ENCODE data around the gene EPB41L2. TPM values are rescaled to one million over a fixed set of nuclear protein-coding genes. Genes with fewer than 3 reads are reported as not detected.

Gene EPB41L2
- total and polyA plus RNA-seq, 2 experiments from 2014 or later = 76.2 to 91.7 TPM

GRCh38 chr6:130903602-130904001 is 159.4 kb downstream of the EPB41L2 start:
- no peaks in the 10 kb centered on the region for H3K36me3 Mint-ChIP-seq (ENCODE audit: low read depth)
- Histone ChIP-seq H2AFZ (no peak overlapping the region), H3K27ac (ENCODE audit: low read depth) (no peak overlapping the region), H3F3A (replicated peaks; ENCODE audit: low read depth) (no peaks in the 10 kb centered on the region), H4K20me1 (replicated peaks; ENCODE audit: insufficient read depth) (no peaks in the 10 kb centered on the region), H3K4me3 (no peak overlapping the region), H3K79me2 (replicated peaks; ENCODE audit: insufficient read depth) (no peaks in the 10 kb centered on the region), H3K9me2 (ENCODE audit: insufficient read depth) (no peaks in the 10 kb centered on the region), H3K4me1 (ENCODE audit: insufficient read depth) (peaks cover 14% of the 10 kb centered on the region), H3K4me2 (no peak overlapping the region), H3K36me3 (ENCODE audit: insufficient read depth) (no peaks in the 10 kb centered on the region), H3K27me3 (ENCODE audit: insufficient read depth) (no peaks in the 10 kb centered on the region)
- H3K27ac Mint-ChIP-seq = no peak overlapping the region
- no peaks in the 10 kb centered on the region for H3K27me3 Mint-ChIP-seq (ENCODE audit: insufficient read depth, low read depth, poor library complexity)
- ATAC-seq (no peak), DNase-seq (ENCODE audit: low spot score) (no peak)
- H3K4me1 Mint-ChIP-seq = peaks cover 22% of the 10 kb centered on the region
- no peaks in the 10 kb centered on the region for H3K9me3 Mint-ChIP-seq
- TF ChIP-seq, protein P1, sequence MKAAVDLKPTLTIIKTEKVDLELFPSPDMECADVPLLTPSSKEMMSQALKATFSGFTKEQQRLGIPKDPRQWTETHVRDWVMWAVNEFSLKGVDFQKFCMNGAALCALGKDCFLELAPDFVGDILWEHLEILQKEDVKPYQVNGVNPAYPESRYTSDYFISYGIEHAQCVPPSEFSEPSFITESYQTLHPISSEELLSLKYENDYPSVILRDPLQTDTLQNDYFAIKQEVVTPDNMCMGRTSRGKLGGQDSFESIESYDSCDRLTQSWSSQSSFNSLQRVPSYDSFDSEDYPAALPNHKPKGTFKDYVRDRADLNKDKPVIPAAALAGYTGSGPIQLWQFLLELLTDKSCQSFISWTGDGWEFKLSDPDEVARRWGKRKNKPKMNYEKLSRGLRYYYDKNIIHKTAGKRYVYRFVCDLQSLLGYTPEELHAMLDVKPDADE (IDR thresholded peaks at IDR 0.05) = no peak
- TF ChIP-seq ZNF114 (CRISPR knock-in tag; IDR thresholded peaks at IDR 0.05) (no peak), EZH2phosphoT487 (IDR thresholded peaks at IDR 0.05; ENCODE audit: unreplicated experiment) (no peak), EZH2 (IDR thresholded peaks at IDR 0.05; ENCODE audit: low read depth, unreplicated experiment) (no peak), STAT1 (IDR thresholded peaks at IDR 0.05; ENCODE audit: unreplicated experiment) (no peak), CREB1 (CRISPR knock-in tag; IDR thresholded peaks at IDR 0.05; ENCODE audit: low read depth) (no peak), POLR2AphosphoS5 (IDR thresholded peaks at IDR 0.05; ENCODE audit: low read depth) (no peak)
- TF ChIP-seq, protein P2, sequence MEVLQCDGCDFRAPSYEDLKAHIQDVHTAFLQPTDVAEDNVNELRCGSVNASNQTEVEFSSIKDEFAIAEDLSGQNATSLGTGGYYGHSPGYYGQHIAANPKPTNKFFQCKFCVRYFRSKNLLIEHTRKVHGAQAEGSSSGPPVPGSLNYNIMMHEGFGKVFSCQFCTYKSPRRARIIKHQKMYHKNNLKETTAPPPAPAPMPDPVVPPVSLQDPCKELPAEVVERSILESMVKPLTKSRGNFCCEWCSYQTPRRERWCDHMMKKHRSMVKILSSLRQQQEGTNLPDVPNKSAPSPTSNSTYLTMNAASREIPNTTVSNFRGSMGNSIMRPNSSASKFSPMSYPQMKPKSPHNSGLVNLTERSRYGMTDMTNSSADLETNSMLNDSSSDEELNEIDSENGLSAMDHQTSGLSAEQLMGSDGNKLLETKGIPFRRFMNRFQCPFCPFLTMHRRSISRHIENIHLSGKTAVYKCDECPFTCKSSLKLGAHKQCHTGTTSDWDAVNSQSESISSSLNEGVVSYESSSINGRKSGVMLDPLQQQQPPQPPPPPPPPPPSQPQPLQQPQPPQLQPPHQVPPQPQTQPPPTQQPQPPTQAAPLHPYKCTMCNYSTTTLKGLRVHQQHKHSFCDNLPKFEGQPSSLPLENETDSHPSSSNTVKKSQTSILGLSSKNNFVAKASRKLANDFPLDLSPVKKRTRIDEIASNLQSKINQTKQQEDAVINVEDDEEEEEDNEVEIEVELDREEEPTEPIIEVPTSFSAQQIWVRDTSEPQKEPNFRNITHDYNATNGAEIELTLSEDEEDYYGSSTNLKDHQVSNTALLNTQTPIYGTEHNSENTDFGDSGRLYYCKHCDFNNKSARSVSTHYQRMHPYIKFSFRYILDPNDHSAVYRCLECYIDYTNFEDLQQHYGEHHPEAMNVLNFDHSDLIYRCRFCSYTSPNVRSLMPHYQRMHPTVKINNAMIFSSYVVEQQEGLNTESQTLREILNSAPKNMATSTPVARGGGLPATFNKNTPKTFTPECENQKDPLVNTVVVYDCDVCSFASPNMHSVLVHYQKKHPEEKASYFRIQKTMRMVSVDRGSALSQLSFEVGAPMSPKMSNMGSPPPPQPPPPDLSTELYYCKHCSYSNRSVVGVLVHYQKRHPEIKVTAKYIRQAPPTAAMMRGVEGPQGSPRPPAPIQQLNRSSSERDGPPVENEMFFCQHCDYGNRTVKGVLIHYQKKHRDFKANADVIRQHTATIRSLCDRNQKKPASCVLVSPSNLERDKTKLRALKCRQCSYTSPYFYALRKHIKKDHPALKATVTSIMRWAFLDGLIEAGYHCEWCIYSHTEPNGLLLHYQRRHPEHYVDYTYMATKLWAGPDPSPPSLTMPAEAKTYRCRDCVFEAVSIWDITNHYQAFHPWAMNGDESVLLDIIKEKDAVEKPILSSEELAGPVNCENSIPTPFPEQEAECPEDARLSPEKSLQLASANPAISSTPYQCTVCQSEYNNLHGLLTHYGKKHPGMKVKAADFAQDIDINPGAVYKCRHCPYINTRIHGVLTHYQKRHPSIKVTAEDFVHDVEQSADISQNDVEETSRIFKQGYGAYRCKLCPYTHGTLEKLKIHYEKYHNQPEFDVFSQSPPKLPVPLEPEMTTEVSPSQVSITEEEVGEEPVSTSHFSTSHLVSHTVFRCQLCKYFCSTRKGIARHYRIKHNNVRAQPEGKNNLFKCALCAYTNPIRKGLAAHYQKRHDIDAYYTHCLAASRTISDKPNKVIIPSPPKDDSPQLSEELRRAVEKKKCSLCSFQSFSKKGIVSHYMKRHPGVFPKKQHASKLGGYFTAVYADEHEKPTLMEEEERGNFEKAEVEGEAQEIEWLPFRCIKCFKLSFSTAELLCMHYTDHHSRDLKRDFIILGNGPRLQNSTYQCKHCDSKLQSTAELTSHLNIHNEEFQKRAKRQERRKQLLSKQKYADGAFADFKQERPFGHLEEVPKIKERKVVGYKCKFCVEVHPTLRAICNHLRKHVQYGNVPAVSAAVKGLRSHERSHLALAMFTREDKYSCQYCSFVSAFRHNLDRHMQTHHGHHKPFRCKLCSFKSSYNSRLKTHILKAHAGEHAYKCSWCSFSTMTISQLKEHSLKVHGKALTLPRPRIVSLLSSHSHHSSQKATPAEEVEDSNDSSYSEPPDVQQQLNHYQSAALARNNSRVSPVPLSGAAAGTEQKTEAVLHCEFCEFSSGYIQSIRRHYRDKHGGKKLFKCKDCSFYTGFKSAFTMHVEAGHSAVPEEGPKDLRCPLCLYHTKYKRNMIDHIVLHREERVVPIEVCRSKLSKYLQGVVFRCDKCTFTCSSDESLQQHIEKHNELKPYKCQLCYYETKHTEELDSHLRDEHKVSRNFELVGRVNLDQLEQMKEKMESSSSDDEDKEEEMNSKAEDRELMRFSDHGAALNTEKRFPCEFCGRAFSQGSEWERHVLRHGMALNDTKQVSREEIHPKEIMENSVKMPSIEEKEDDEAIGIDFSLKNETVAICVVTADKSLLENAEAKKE (CRISPR knock-in tag; IDR thresholded peaks at IDR 0.05) = no peak
- TF ChIP-seq, protein P3, sequence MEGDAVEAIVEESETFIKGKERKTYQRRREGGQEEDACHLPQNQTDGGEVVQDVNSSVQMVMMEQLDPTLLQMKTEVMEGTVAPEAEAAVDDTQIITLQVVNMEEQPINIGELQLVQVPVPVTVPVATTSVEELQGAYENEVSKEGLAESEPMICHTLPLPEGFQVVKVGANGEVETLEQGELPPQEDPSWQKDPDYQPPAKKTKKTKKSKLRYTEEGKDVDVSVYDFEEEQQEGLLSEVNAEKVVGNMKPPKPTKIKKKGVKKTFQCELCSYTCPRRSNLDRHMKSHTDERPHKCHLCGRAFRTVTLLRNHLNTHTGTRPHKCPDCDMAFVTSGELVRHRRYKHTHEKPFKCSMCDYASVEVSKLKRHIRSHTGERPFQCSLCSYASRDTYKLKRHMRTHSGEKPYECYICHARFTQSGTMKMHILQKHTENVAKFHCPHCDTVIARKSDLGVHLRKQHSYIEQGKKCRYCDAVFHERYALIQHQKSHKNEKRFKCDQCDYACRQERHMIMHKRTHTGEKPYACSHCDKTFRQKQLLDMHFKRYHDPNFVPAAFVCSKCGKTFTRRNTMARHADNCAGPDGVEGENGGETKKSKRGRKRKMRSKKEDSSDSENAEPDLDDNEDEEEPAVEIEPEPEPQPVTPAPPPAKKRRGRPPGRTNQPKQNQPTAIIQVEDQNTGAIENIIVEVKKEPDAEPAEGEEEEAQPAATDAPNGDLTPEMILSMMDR (conservative IDR thresholded peaks at IDR 0.05; ENCODE audit: low read depth in 2 of 2) = no peak
- H3K4me3 Mint-ChIP-seq = no peak overlapping the region

Measured in GM23338 (cell line).